GM06990 (cell line): ENCODE measurements around the gene SGO2.

Experiments used
- DNase-seq: peaks from one replicate; pipeline ENCODE4 v3.0.0-alpha.2; 2011; ENCODE audit not compliant: insufficient read length; ENCODE audit errors: extremely low read depth
- H3K27me3 ChIP-seq: replicated peaks from 2 replicates; pipeline ENCODE4 v1.6.0; 2011; ENCODE audit warnings: low read length; ENCODE audit not compliant: control insufficient read depth, insufficient read depth
- H3K36me3 ChIP-seq: 2 replicates; pipeline ENCODE4 v1.5.1; 2011; ENCODE audit warnings: low read length; ENCODE audit not compliant: control insufficient read depth, insufficient read depth
- H3K4me3 ChIP-seq: replicated peaks from 2 replicates; pipeline ENCODE4 v1.5.1; 2011; ENCODE audit warnings: low read depth, mild to moderate bottlenecking, control low read depth, low read length
- TF ChIP-seq, protein P1 (sequence below): IDR thresholded peaks from 2 replicates; pipeline ENCODE4 v1.5.1; 2011; ENCODE audit warnings: low read length, control low read depth, mild to moderate bottlenecking, inconsistent platforms; ENCODE audit not compliant: insufficient read depth, poor library complexity, severe bottlenecking

Gene SGO2

DNA sequence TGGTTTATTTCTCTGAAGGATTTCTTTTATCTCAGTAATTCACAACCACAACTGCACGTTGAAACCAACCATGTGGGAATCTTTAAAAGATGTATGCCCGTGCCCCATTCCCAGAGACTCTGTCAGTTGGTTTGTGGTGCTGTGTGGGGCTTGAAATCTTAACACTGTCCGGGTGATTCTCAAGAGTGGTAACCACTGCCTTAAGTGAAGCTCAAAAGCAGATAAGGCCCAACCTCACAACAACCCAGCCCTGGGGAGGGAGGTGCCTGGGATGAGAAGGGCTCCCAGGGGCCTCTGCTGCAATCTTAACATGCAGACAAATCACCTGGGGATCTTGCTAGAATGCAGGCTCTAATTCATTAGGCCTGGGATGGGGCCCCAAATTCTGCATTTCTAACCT lies 73.2 kb downstream of the SGO2 start:
- TF ChIP-seq, protein P1, sequence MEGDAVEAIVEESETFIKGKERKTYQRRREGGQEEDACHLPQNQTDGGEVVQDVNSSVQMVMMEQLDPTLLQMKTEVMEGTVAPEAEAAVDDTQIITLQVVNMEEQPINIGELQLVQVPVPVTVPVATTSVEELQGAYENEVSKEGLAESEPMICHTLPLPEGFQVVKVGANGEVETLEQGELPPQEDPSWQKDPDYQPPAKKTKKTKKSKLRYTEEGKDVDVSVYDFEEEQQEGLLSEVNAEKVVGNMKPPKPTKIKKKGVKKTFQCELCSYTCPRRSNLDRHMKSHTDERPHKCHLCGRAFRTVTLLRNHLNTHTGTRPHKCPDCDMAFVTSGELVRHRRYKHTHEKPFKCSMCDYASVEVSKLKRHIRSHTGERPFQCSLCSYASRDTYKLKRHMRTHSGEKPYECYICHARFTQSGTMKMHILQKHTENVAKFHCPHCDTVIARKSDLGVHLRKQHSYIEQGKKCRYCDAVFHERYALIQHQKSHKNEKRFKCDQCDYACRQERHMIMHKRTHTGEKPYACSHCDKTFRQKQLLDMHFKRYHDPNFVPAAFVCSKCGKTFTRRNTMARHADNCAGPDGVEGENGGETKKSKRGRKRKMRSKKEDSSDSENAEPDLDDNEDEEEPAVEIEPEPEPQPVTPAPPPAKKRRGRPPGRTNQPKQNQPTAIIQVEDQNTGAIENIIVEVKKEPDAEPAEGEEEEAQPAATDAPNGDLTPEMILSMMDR = no peak
- DNase-seq = no peak

DNA sequence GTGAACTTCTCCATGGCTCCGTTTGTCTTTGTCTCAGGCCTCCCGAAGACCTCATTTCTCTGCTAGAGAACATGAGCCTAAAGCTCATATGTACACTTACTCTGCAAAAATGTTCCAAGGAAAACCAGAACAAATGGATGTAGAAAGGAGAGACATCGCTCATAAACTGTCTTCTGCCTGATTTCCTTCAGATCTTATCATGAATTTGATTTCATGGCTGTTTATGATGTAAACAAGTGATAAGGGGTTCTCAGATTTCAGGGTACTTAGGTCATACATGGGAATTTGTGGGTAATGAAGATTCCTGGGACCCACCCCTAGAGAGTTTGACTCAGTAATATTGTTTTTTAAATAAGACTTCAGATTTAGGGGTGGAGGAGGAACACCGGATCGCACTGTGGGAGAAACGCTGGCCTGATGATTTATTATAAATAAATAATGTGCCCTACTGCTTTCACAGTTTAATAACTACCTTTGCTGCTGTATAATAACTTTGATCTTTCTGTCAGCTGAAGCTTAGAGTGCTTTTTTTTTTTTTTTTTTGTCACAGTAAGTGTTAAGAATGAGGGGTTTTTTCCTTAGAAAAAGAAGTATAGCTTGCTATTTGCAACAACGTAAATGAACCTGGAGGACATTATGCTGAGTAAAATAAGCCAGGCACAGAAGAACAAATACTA lies 74.7 kb downstream of the SGO2 start:
- TF ChIP-seq, protein P1 = no peak
- Histone ChIP-seq H3K27me3 (peaks cover 1% of the 10 kb centered on the region; the same call in 1 of the 2 replicates), H3K4me3 (no peak overlapping the region), H3K36me3 (no peaks in the 10 kb centered on the region)
- no peak for DNase-seq

More for the DNA sequence above, 73.2 kb downstream of the SGO2 start:
- H3K4me3 ChIP-seq = no peak overlapping the region
- peaks cover 1% of the 10 kb centered on the region; the same call in 1 of the 2 replicates for H3K27me3 ChIP-seq
- H3K36me3 ChIP-seq = no peaks in the 10 kb centered on the region

DNA sequence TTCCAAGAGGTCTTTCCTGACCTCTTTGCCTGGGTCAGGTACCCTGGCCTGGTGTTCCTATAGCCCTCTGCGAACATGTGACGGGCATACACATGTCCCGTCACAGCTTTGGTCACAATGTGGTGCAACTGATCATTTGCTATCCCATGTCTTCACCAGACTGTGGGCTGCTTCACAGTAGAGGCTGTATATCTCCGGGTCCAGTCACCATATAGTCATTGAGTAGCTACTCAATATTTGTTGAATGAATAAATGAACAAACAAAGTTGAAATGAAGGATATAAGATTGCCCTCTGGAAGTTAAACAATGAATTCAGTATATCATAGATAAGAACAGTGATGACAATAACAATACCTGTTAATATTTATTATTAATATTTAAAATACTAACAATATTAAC lies 76.6 kb downstream of the SGO2 start:
- Histone ChIP-seq H3K27me3 (no peaks in the 10 kb centered on the region), H3K4me3 (no peak overlapping the region), H3K36me3 (no peaks in the 10 kb centered on the region)
- TF ChIP-seq, protein P1 = no peak
- no peak for DNase-seq

DNA sequence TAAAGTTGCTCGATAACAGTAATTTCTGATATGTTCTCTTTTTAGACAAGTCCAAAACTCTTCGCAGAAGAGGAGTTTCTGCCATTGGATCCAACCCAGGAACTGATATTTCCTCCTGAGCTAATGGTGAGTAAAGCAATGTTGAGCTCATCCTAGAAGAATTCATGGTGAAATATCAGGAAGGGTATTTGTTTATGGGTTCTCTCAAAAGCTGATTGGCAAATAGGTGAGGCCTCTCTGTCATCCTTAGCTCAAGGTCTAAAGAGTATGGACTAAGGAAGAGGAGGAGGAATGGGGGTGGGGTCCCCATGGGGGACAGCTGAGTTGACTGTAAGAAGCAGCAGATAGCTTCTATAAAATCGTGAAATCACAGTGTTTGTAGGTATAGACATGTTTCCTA lies 78.0 kb downstream of the SGO2 start:
- H3K4me3 ChIP-seq = no peak overlapping the region
- TF ChIP-seq, protein P1 = no peak
- no peaks in the 10 kb centered on the region for H3K27me3 ChIP-seq
- DNase-seq = no peak
- no peaks in the 10 kb centered on the region for H3K36me3 ChIP-seq

DNA sequence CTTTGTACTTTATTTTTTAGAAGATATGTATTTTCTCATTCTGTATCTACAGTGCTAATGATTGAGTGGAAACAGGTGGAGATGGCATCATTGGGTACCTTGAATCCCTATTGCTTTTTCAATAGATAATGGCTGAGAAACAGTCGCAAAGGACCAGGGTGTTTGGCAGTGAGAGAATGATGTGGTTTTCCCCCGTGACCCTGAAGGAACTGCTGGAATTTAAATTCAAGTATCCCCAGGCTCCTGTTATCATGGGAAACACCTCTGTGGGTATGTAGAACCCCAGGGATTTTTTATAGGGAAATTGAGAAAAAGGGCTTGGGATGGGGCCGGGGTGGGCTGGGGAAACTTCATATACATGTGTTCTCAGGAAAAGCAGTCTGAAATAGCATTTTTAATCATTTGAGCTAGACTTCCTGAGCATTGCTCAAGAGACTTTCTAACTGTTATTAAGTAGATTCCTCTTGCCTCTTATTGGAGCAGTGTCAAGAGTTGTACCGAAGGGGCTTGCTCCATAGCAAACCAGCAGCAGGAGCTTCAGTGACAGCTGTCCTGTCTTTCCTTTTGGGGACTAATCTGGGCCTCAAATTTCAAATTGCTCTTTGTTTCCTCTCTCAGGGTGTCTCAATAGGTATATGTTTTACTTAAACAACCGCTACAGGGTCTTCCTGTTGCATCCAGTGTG lies 78.7 kb downstream of the SGO2 start:
- H3K36me3 ChIP-seq = no peaks in the 10 kb centered on the region
- no peak overlapping the region for H3K4me3 ChIP-seq
- TF ChIP-seq, protein P1 = no peak
- H3K27me3 ChIP-seq = no peaks in the 10 kb centered on the region
- DNase-seq = no peak
